ENCODE data around the gene PGAP6.
"Not testable (repeated sequence)": the region's sequence is repeated elsewhere in the genome, so short reads cannot be mapped to it uniquely, and the experiment has no call there.

PGAP6 gene

DNA sequence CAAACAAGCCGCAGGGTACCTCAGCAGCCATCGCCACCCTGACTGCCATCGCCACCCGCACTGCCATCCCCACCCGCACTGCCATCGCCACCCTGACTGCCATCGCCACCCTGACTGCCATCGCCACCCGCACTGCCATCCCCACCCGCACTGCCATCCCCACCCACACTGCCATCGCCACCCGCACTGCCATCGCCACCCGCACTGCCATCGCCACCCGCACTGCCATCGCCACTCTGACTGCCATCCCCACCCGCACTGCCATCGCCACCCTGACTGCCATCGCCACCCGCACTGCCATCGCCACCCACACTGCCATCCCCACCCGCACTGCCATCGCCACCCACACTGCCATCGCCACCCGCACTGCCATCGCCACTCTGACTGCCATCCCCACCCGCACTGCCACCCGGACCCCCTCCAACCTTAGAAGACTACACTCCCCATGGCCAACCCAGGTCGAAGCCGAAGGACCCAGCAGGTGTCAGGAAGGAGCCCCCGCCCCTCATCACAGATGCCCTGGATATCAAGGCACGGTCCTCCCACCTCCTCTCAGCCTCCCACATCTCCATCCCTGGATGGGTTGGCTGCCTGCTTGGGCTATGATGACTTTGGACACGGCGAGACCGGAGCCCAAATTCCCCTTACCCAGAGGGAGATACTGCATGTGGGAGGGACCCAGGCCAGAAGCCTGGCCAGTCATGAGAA, 3.5 kb downstream of the PGAP6 start:
- not testable (repeated sequence) for H3K27ac ChIP-seq (ENCODE audit: low read length); DNase-seq (ENCODE audit: low read depth, low spot score); H3K4me3 ChIP-seq (ENCODE audit: low read length); H3K27me3 ChIP-seq (ENCODE audit: control insufficient read depth, insufficient read depth, low read length); H3K9me3 ChIP-seq (ENCODE audit: control insufficient read depth, insufficient read depth, low read length); H3K4me1 ChIP-seq (ENCODE audit: control insufficient read depth, insufficient read depth, low read length)
- WGBS (ENCODE audit: insufficient coverage, insufficient read length): no CpG with 5 or more reads among the region's 36 CpGs
- peaks cover 37% of the 10 kb centered on the region for H3K36me3 ChIP-seq (ENCODE audit: control insufficient read depth, insufficient read depth, low read length)

DNA sequence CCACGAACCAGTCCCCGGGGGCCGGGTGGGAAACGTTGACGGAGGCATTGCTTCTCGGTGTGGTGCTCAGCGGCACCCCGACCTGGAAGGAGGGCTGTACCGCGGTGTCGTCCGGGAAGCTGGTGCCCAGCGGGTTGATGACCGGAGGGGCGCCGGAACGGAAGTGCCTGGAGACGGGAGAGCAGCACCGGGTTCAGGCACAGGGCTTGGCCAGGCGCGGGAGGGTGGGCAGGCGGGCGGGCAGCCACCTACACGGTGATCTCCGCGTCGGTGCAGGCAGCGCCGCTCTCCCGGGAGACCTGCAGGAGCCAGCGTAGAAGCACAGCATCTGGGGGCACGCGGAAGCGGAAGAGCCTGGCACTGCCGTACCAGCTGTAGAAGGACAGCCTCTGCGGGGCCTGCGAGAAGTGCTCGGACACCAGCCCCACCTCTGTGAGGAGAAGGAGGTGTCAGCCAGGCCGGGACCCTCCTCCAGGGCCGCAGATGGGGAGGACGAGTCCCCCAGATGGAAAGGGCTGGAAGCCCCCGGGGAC, 4.3 kb downstream of the PGAP6 start:
- peaks cover 39% of the 10 kb centered on the region for H3K36me3 ChIP-seq (ENCODE audit: control insufficient read depth, insufficient read depth, low read length)
- WGBS (ENCODE audit: insufficient coverage, insufficient read length): no CpG with 5 or more reads among the region's 42 CpGs
- no peaks in the 10 kb centered on the region for H3K9me3 ChIP-seq (ENCODE audit: control insufficient read depth, insufficient read depth, low read length)
- H3K4me1 ChIP-seq (ENCODE audit: control insufficient read depth, insufficient read depth, low read length): peaks cover 9% of the 10 kb centered on the region
- no peak overlapping the region for H3K4me3 ChIP-seq (ENCODE audit: low read length)
- H3K27me3 ChIP-seq (ENCODE audit: control insufficient read depth, insufficient read depth, low read length): no peaks in the 10 kb centered on the region
- DNase-seq (ENCODE audit: low read depth, low spot score): no peak
- no peak overlapping the region for H3K27ac ChIP-seq (ENCODE audit: low read length)

DNA sequence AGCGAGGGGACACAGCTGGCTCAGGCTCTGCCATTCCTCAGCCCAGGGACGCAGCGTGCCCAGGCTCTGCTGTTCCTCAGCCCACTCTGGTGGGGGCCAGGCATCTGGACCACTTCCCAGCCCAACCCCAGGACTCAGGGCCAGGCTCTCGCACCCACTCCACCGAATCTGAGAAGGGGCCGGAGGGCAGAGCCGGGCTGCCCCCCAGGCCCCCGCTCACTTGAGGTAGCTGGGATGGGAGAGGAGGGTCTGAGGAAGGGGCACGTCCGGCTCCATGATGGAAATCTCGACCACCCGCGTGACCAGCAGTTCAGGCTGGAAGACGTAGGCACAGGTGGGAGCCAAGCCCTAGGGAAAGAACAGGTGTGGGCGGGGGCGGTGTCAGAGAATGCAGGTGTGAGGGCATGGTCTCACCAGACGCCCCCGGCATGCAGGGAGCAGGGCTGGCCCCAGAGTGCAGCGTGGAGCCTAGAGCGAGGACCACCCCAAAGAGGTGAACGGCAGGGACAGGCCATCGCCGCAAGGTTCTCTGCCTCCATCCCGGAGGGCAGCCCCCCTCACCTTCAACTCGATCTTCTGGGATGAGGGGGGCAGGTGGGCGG, 4.9 kb downstream of the PGAP6 start:
- no CpG with 5 or more reads among the region's 26 CpGs for WGBS (ENCODE audit: insufficient coverage, insufficient read length)
- H3K27ac ChIP-seq (ENCODE audit: low read length): no peak overlapping the region
- peaks cover 44% of the 10 kb centered on the region for H3K36me3 ChIP-seq (ENCODE audit: control insufficient read depth, insufficient read depth, low read length)
- peaks cover 9% of the 10 kb centered on the region for H3K4me1 ChIP-seq (ENCODE audit: control insufficient read depth, insufficient read depth, low read length)
- no peaks in the 10 kb centered on the region for H3K27me3 ChIP-seq (ENCODE audit: control insufficient read depth, insufficient read depth, low read length)
- no peaks in the 10 kb centered on the region for H3K9me3 ChIP-seq (ENCODE audit: control insufficient read depth, insufficient read depth, low read length)
- DNase-seq (ENCODE audit: low read depth, low spot score): no peak
- H3K4me3 ChIP-seq (ENCODE audit: low read length): no peak overlapping the region

DNA sequence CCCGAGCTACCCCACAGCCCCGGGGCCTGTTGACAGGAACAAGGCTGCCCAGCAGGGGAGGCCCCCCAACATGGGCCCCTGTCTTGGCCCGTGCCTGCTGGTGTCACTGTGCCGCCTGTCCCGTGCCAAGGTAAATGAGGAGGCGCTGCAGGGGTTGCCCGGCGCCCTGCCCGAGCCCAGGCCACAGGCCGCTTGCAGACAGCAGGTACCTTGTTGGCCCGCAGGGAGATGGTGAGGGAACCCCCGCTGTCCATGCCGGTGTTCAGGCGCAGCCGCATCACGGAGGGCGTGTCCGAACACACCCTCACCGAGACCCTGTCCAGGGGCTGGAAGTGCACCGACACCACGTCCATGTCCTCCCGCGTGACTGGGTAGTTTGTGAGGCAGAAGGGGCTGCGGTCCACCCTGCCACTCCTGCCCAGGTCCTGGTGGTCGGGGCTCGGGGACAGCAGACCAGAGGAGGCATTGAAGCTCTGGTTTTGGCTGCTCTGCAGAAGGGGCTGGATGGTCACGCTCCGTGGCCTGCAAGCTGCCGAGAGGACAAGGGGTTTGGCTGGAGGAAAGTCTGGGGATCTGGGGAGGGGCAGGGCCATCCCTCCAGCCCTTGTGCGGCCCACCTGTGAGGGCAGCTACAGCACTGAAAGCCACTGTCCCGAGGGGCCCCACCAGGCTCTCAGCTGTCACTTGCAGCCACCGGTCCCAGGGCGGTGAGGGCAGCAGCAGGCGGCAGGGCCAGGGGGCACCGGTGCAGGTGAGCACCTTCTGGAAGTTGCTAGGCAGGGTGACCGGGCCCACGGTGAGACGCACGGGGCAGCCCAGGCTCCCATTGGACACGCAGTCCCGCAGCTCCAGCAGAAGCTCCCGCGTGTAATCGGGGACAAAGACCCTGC, 5.6 kb downstream of the PGAP6 start:
- H3K9me3 ChIP-seq (ENCODE audit: control insufficient read depth, insufficient read depth, low read length): no peaks in the 10 kb centered on the region
- H3K27me3 ChIP-seq (ENCODE audit: control insufficient read depth, insufficient read depth, low read length): no peaks in the 10 kb centered on the region
- DNase-seq (ENCODE audit: low read depth, low spot score): no peak
- H3K36me3 ChIP-seq (ENCODE audit: control insufficient read depth, insufficient read depth, low read length): peaks cover 48% of the 10 kb centered on the region
- H3K4me1 ChIP-seq (ENCODE audit: control insufficient read depth, insufficient read depth, low read length): peaks cover 9% of the 10 kb centered on the region
- no peak overlapping the region for H3K27ac ChIP-seq (ENCODE audit: low read length)
- WGBS (ENCODE audit: insufficient coverage, insufficient read length): no CpG with 5 or more reads among the region's 44 CpGs
- no peak overlapping the region for H3K4me3 ChIP-seq (ENCODE audit: low read length)

DNA sequence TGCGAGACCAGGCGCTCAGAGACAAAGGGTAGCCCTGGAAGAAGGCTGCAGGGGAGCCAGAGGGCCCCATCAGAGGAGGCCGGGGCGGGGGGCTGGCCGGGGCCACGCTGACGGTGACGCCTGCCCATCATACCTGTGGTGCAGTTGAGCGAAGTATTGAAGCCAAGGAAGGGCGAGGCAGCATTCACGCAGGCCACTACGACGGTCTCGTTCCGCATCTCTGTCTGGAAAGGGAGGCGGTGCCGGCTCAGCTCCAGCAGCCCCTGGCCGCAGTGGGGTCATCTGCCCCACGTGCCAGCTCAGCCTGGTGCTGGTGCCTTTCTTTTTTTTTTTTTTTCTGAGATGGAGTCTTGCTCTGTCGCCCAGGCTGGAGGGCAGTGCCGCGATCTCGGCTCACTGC, 6.6 kb downstream of the PGAP6 start:
- Histone ChIP-seq H3K27me3 (ENCODE audit: control insufficient read depth, insufficient read depth, low read length) (no peaks in the 10 kb centered on the region), H3K27ac (ENCODE audit: low read length) (no peak overlapping the region), H3K36me3 (ENCODE audit: control insufficient read depth, insufficient read depth, low read length) (peaks cover 48% of the 10 kb centered on the region), H3K4me3 (ENCODE audit: low read length) (no peak overlapping the region), H3K9me3 (ENCODE audit: control insufficient read depth, insufficient read depth, low read length) (no peaks in the 10 kb centered on the region), H3K4me1 (ENCODE audit: control insufficient read depth, insufficient read depth, low read length) (peaks cover 9% of the 10 kb centered on the region)
- no peak for DNase-seq (ENCODE audit: low read depth, low spot score)
- WGBS (ENCODE audit: insufficient coverage, insufficient read length): no CpG with 5 or more reads among the region's 23 CpGs

DNA sequence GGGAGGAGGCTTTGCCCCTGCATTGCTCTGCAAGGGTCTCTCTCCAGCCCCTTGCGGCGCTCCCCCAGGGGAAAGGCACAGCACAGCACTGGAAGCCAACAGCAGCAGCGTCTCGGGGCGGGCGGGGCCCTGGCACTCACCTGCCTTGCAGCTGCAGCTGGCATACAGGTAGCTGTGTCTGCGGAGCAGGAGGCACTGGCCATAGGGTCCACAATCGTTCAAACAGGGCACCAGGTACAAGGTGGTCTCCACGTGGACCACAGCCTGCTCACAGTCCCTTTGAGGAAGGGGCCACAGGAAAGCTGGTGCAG, 7.2 kb downstream of the PGAP6 start:
- H3K9me3 ChIP-seq (ENCODE audit: control insufficient read depth, insufficient read depth, low read length): no peaks in the 10 kb centered on the region
- WGBS (ENCODE audit: insufficient coverage, insufficient read length): no CpG with 5 or more reads among the region's 9 CpGs
- no peak overlapping the region for H3K27ac ChIP-seq (ENCODE audit: low read length)
- peaks cover 7% of the 10 kb centered on the region for H3K4me1 ChIP-seq (ENCODE audit: control insufficient read depth, insufficient read depth, low read length)
- no peak for DNase-seq (ENCODE audit: low read depth, low spot score)
- H3K36me3 ChIP-seq (ENCODE audit: control insufficient read depth, insufficient read depth, low read length): peaks cover 48% of the 10 kb centered on the region
- H3K27me3 ChIP-seq (ENCODE audit: control insufficient read depth, insufficient read depth, low read length): no peaks in the 10 kb centered on the region
- H3K4me3 ChIP-seq (ENCODE audit: low read length): no peak overlapping the region

DNA sequence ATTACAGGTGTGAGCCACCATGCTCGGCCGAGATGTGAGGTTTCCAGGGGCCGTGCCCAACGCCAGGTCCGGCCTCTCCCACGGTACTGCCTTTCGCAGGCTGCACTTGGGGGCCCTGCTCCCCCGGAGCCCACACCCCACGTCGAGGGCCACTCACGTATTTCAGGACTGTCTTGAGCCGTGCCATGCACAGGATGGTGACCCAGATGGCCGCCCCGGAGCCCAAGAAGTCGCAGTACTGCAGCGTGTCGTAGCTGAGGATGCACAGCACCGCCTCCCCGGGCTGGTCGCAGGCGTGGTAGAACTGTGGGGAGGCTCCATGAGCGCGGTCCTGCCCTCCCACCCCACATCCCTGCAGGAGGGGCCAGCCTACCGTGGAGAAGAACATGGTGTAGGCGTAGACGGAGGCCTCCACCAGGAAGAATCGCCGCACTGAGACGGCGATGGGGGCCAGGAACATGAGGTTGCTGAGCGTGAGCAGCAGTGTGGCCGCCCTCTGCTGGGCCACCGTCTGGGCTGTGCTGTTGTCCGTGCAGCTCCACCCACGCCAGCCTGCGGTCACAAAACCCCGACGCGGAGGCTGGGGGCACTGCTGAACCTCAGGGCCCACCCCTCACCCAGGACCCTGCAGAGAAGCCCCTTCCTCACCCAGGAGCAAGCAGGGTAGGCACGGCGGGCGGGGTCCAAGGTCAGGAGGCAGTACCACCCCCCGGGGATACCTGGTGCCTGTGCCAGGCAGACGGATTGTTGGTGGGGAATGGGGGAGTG, 7.7 kb downstream of the PGAP6 start:
- Histone ChIP-seq H3K27ac (ENCODE audit: low read length) (no peak overlapping the region), H3K4me1 (ENCODE audit: control insufficient read depth, insufficient read depth, low read length) (peaks cover 3% of the 10 kb centered on the region; the same call in 1 of the 2 replicates), H3K36me3 (ENCODE audit: control insufficient read depth, insufficient read depth, low read length) (peaks cover 48% of the 10 kb centered on the region), H3K27me3 (ENCODE audit: control insufficient read depth, insufficient read depth, low read length) (no peaks in the 10 kb centered on the region), H3K4me3 (ENCODE audit: low read length) (no peak overlapping the region), H3K9me3 (ENCODE audit: control insufficient read depth, insufficient read depth, low read length) (no peaks in the 10 kb centered on the region)
- WGBS (ENCODE audit: insufficient coverage, insufficient read length): no CpG with 5 or more reads among the region's 44 CpGs
- DNase-seq (ENCODE audit: low read depth, low spot score): no peak

DNA sequence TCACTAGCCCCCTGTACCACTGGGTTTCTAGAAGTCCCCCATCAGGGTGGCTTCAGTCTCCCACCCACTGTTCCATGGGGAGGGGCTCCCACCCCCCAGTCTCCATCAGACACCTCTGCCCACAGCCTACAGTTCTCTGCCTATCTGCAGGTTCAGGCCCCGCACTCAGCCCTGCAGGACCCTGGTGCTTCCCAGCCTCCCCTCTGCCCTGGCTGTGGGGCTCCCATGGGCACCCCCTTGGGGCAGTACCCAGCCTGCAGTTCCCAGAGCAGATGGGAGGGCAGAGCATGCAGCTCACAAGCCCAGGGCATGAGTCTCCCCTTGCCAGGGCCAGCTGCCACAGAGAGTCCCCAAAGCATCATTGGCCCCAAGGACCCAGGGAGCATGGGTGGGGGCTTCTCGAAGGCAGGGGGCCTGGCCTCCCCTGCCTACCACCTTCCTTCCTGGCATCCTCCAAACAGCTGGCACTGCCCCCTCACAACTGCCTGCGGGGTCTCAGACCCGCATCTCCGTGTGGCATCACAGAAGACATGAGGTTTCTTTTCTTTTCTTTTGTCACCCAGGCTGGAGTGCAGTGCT, 8.7 kb downstream of the PGAP6 start:
- DNase-seq (ENCODE audit: low read depth, low spot score): no peak

DNA sequence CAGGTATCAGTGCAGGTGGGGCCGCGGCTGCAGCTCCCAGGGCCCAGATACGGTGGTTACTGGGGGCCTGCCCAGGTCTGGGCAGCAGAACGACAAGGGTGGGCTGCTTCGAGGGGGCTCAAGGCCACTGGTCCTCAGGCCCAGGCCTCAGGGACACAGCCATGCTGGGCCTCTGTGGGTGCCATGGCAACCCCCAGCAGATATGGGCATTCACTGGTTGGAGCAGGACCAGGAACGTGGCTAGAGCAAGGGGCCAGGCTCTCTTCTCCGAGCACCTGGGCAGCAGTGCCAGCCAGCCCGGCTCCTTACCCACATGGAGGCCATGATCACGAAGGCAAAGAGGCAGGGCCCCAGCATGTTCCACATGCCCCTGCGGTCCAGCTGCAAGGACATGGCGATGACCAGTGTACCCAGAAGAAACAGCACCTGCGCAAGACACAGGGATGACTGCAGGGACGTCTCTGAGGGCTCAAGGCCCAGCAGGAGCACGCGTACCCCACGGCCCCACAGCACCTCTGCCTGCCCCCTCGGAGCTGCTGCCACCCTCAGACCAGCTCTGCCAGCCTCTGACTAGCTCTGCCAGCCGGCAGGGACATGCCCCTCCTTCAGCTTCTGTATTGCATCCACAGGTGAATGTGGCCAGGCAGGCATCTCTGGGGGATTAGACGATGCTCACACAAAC, 9.3 kb downstream of the PGAP6 start:
- no peak overlapping the region for H3K27ac ChIP-seq (ENCODE audit: low read length)

More for the DNA sequence above, 8.7 kb downstream of the PGAP6 start:
- WGBS (ENCODE audit: insufficient coverage, insufficient read length): no CpG with 5 or more reads among the region's 5 CpGs
- H3K27ac ChIP-seq (ENCODE audit: low read length): no peak overlapping the region
- H3K4me1 ChIP-seq (ENCODE audit: control insufficient read depth, insufficient read depth, low read length): no peaks in the 10 kb centered on the region; the same call in 1 of the 2 replicates
- H3K27me3 ChIP-seq (ENCODE audit: control insufficient read depth, insufficient read depth, low read length): no peaks in the 10 kb centered on the region
- H3K4me3 ChIP-seq (ENCODE audit: low read length): no peak overlapping the region
- H3K36me3 ChIP-seq (ENCODE audit: control insufficient read depth, insufficient read depth, low read length): peaks cover 57% of the 10 kb centered on the region
- no peaks in the 10 kb centered on the region for H3K9me3 ChIP-seq (ENCODE audit: control insufficient read depth, insufficient read depth, low read length)

More for the DNA sequence above, 9.3 kb downstream of the PGAP6 start:
- peaks cover 62% of the 10 kb centered on the region for H3K36me3 ChIP-seq (ENCODE audit: control insufficient read depth, insufficient read depth, low read length)
- no peak for DNase-seq (ENCODE audit: low read depth, low spot score)
- H3K9me3 ChIP-seq (ENCODE audit: control insufficient read depth, insufficient read depth, low read length): no peaks in the 10 kb centered on the region
- no peak overlapping the region for H3K4me3 ChIP-seq (ENCODE audit: low read length)
- no peaks in the 10 kb centered on the region; the same call in 1 of the 2 replicates for H3K4me1 ChIP-seq (ENCODE audit: control insufficient read depth, insufficient read depth, low read length)
- no peaks in the 10 kb centered on the region for H3K27me3 ChIP-seq (ENCODE audit: control insufficient read depth, insufficient read depth, low read length)
- WGBS (ENCODE audit: insufficient coverage, insufficient read length): no CpG with 5 or more reads among the region's 19 CpGs
